Bladder microvascular endothelial cell (primary cell): ENCODE measurements around the gene RAD23B. TPM values are rescaled to one million over a fixed set of nuclear protein-coding genes. Genes with fewer than 3 reads are reported as not detected.

Source experiments
- total RNA-seq: library from RNA; depleted of rRNA; stranded (reverse); fragments of >200 nt; gene quantifications from 2 replicates; pipeline ENCODE4 v1.2.3, GENCODE V29; 2014

RAD23B gene
- 62.3 and 78.6 TPM in 2 replicates for total RNA-seq

DNA sequence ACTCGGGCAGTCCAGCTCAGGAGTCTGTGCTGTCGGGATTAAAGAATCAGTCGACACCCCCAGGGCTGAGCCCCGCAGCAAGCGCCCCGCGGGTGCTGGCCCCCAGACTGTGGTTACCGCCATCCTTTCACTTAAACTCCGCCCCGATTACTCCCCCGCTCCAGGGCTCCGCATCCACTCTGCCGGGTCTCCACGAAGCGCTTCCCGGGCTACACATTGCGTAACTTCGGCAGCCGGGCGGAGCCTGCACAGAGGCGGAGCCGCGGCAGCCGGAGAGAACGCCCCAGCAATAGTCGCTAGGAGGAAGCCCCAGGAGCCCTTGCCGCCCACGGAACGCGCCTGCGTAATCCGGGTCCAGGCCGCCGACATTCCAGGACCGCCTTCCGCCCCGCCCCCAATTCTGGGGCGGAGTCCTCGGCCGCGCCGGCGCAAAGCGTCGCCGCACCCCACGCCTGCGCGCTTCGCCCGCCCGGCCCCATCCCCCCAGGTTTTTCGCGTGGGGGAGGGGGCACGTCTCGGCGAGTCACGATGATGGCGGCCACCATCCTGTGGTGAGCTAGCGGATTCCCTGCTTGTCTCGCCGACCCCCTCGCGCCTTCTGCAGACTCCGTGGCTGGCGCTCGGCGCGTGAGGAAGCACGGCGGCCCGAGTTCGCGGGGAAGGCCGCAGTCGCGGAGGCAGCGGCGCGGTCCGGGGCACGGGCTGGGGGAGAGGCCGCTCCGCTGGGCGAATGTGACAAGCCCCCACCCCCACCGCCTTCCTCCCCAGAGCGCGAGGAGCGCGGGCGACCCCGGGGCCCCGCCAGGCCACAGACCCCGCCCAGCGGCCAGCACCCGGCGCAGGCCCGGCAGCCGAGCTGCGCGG lies at the start of gene RAD23B:
Gene RAD23B, plus strand, starts transcription at position 521 of the 864 bp plus-strand sequence. CDS start 351 bp downstream, outside the sequence.

Other genes starting within 250 kb of the RAD23B start
- 0.65 and 1.6 TPM in 2 replicates for gene KLF4, start 206.5 kb downstream of the RAD23B start, total RNA-seq